GM21526 (cell line): ENCODE measurements around the gene TMEM35B.
"Not testable (repeated sequence)": the region's sequence is repeated elsewhere in the genome, so short reads cannot be mapped to it uniquely, and the experiment has no call there.

Source experiments
- ATAC-seq: cut with Tn5 transposase; IDR thresholded peaks from one replicate; pipeline ENCODE4 v1.9.1; 2021; ENCODE audit warnings: moderate library complexity; ENCODE audit not compliant: unreplicated experiment, low FRiP score

TMEM35B gene

DNA sequence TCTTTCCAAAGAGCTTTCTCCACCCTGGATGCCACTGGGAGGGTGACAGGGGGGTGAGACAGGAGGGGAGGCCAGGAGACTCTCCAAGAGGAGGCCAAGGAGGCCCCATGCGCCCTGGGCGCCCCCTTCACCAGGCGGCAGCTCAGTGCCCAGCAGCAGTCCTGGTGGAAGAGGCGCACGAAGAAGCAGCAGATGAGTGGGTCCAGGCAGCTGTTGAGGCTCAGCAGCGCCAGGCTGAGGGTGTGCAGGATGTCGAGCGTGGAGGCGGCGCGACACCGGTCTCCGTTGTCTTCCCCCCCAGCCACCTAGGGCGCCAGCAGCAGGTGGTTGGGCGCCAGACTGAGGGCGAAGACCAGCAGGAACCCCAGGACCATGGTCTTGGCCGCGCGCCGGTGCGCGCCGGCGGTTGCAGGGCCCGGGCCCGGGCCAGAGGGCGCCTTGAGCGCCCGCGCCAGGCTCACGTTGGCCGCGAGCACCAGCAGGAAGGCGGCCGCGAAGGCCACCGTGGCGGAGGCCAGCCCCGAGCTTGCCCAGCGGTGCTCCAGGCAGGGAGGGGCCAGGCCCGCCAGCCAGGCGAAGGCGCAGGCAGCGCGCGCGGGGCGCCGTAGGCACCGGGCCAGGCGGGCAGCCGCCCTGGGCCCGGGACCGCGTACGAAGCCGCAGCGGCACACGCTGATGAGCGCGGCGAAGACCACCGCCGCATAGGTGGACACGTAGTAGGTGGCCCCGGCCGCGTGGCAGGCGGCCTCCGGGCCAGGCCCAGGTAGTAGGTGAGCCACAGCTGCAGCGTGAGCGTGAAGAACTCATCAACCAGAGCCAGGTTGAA lies 8.6 kb downstream of the TMEM35B start:
- no peak for ATAC-seq

DNA sequence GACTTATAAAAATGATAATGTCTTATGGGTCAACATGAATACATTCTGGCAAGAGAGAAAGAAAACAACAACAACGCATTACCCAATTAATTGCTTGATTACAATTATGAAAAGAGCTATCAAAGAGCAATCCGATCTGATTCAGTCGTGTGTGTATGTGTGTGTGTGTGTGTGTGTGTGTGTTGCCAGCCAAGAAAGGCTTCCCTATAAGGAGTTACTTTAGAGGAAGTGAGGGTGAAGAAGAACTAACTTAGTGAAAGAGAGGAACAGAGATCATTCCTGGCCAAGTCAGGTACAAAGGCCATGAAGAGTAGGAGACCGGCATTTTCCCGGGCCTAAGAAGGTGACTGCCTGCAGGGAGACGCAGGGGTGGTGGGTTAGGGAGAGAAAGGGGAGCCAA lies 9.4 kb downstream of the TMEM35B start:
- ATAC-seq: no peak

DNA sequence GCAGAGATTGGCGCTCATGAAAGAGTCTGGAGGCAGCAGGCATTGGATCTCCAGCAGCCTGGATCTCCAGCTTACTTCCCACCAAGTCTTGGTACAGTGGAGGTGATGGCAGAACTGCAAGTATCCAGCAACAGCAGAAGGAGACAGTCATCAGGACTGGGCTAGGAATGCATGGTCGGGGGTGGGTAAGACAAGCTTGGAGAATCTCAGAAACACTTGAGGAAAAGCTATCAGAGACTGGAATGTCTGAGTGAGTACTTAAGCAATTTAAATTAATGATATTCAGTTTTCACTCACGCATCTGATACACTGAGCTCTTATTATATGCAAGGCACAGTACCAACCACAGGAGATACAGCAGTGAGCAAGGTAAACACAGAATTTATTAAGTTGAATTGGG lies 9.8 kb downstream of the TMEM35B start:
- no peak for ATAC-seq

DNA sequence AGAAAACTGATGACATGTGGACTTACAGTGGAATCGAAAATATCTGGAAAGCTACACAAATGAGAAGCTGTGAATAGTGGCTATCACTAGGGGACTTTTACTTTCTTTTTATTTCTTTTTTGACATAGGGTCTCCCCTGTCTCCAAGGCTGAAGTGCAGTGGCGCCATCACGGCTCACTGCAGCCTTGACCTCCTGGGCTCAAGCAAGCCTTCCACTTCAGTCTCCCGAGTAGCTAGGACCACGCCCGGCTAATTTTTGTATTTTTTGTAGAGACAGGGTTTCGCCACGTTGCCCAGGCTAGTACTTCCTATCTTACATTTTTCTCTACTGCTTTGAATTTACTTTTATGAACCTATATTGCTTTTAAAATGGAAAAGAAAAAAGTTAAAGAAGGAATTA lies 10.5 kb downstream of the TMEM35B start:
- no peak for ATAC-seq

DNA sequence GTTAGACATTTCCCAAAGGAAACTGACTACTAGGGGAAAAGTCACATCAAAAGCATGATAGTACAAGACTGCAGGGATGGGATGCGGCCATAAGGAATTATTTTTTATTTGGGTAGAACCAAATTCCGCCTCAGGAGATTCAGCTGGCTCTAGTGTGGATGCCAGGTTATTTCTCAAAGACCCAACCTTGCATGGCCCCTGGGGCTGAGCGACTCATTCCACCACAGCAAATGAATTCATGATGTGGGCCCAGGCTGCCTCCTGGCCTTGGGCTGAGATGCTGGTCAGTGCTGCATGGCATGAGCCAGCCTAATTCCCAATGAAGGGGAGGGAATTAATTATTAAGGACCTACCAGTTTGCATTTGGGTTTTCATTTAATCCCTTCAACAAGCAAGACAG lies 11.8 kb downstream of the TMEM35B start:
- ATAC-seq: no peak

DNA sequence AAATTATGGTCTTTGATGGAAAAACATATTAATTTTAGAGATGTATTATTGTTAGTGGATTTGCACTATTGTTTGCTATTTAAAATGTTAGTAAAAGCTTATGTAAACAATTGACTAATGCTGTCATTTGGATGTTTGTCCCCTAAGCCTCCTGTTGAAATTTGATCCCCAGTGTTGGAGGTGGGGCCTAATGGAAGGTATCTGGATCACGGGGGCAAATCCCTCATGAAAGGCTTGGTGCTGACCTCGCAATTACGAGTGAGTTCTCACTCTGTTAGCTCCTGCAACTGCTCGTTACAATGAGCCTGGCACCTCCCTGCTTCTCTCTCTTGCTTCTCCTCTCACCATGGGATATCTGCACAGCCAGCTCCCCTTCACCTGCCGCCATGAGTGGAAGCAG lies 14.3 kb downstream of the TMEM35B start:
- no peak for ATAC-seq

DNA sequence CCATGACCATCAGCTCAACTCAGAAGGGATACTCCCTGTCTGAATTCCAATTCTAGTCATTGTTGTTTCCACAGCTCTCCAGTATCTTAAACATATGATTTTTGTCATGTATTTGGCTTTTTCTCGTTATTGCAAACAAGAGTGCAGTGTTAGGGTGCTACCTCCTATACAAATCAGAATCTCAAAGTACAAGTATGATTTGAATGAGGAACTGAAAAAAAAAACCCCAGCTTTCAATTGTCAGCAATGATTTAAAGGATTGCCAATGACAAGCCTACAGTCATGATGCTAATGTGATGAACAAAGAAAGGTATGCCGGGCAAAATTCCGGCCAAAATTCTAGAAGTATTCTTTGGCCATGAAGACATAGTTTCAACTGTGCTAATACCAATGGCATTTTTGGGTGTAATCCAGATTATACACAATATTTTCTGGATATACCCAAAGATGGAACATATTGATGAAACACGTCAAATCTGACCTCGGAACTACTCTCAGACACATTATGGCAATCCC lies 14.9 kb downstream of the TMEM35B start:
- ATAC-seq: no peak

DNA sequence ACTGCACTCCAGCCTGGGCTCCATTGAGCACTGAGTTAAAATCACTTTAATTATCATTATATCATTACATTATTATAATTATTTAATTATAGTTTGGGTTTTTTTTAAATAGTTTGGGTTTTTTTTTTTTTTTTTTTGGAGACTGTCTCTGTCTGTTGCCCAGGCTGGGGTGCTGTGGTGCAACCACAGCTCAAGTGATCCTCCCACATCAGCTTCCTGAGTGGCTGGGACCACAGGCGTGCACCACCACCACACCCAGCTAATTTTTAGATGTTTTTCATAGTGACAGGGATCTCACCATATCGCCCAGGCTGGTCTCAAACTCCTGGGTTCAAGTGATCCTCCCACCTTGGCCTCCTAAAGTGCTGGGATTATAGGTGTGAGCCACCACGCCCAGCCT lies 16.9 kb downstream of the TMEM35B start:
- ATAC-seq: not testable (repeated sequence)

DNA sequence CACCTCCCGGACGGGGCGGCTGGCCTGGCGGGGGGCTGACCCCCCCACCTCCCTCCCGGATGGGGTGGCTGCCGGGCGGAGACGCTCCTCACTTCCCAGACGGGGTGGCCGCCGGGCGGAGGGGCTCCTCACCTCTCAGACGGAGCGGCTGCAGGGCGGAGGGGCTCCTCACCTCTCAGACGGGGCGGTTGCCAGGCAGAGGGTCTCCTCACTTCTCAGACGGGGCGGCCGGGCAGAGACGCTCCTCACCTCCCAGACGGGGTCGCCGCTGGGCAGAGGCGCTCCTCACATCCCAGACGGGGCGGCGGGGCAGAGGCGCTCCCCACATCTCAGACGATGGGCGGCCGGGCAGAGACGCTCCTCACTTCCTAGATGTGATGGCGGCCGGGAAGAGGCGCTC lies 17.5 kb downstream of the TMEM35B start:
- not testable (repeated sequence) for ATAC-seq

DNA sequence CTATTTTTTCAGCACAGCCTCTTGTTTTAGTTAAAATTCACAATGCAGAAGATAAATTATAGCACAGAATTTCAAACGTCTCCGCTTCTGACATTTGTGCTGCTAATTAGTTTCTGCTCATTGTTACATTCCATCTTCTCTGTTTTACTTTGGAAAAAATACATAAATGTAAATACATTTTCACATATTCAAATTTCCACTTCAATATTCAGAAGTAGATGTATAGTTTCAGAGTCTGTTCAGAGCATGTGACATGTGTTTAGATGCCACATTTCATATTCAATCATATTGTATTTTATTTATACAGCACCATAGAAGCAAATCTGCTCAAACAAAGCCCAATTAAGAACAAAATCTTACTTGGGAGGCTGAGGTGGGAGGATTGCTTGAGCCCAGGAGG lies 19.6 kb downstream of the TMEM35B start:
- ATAC-seq: no peak

DNA sequence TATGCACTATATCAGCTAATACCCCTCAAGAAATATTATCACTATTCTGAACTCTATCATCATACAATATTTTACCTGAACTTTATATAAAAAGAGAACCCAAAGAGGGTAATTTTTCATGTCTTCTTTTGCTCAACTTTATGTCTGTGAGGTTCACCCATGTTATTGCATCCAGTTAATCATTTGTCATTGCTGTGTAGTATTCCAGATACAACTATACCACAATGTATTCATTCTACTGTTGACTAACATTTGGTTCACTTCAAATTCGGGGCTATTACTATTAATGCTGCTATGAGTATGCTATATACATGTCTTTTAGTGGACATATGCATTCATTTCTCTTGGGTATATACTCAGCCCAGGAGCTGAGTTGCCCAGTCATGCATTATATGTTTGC lies 34.7 kb downstream of the TMEM35B start:
- ATAC-seq: no peak

DNA sequence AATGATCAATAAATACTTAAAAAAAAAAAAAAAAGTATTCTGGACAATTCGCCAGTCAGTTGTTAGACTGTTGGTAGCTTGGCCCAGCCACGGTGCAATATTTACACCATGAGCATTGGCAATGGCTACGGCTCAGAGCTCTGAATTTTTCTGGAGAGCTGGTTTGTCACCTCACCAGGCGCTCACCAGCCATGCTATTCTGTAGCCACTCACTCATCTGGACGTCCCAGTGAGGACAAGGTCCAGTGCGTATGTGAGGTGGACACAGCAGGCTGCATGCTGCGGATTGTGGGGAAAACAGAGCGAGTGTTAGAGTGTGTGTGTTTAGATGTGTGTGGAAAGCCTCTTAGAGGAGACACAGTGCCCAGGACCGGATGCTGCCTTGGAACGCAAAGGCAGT lies 36.4 kb downstream of the TMEM35B start:
- not testable (repeated sequence) for ATAC-seq

DNA sequence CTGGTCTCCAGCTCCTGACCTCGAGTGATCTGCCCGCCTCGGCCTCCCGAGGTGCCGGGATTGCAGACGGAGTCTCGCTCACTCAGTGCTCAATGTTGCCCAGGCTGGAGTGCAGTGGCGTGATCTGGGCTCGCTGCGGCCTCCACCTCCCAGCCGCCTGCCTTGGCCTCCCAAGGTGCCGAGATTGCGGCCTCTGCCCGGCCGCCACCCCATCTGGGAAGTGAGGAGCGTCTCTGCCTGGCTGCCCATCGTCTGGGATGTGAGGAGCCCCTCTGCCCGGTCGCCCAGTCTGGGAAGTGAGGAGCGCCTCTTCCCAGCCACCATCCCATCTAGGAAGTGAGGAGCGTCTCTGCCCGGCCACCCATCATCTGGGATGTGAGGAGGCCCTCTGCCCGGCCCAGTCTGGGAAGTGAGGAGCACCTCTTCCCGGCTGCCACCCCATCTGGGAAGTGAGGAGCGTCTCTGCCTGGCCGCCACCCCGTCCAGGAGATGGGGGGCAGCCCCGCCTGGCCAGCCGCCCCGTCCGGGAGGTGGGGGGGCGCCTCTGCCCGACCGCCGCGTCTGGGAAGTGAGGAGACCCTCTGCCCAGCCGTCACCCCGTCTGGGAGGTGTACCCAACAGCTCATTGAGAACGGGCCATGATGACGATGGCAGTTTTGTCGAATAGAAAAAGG lies 37.4 kb downstream of the TMEM35B start:
- not testable (repeated sequence) for ATAC-seq

DNA sequence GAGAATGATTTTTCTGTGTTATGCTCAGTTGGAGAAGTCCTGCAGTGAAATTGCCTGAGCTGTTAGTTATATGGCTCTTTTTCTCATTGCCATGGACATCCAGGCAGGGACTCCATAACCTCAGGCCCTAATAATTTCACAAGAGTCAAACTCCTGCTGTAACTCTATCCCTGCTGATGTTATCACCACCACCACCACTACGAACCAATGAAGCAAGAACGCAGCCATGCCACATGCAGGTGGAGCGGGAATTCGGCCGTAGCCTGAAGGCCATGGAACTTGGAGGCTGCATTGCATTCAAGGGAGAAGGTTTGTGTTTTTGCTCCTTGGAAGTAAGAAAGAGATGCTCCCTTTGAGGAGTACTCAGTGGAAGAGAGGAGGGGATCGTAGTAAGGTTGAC lies 38.9 kb downstream of the TMEM35B start:
- ATAC-seq: no peak

DNA sequence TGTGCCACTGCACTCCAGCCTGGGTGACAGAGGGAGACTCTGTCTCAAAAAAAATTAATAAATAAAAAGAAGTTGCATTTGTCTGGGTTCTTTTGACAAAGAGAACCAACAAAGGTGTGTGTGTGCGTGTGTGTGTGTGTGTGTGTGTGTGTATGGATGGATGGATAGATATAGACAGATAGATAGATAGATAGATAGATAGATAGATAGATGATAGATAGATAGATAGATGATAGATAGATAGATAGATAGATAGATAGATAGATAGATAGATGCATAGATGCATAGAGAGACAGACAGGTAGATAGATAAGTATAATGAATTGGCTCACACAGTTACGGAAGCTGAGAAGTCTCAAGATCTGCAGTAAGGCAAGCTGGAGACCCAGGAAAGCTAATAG lies 43.3 kb downstream of the TMEM35B start:
- ATAC-seq: not testable (repeated sequence)
